ENCODE data around the gene ASCL1.

The ASCL1 gene

GRCh38 chr12:102962532-102962931, 5.1 kb downstream of the ASCL1 start:
- DNase-seq (ENCODE audit: low read depth): no peak
- no peak overlapping the region for H3K4me3 ChIP-seq (ENCODE audit: control insufficient read depth, low read depth, low read length)
- TF ChIP-seq CTCF (IDR thresholded peaks at IDR 0.05; ENCODE audit: control insufficient read depth, insufficient read depth, low read depth, low read length, missing control alignments): no peak

- TF ChIP-seq CTCF (IDR thresholded peaks at IDR 0.05; ENCODE audit: control insufficient read depth, insufficient read depth, low read depth, low read length, missing control alignments): no peak
- no peak for DNase-seq (ENCODE audit: low read depth)
- H3K4me3 ChIP-seq (ENCODE audit: control insufficient read depth, low read depth, low read length): no peak overlapping the region
These were observed 5.5 kb downstream of the ASCL1 start for GRCh38 chr12:102962986-102963385.

GRCh38 chr12:102963796-102964195, 6.3 kb downstream of the ASCL1 start:
- H3K4me3 ChIP-seq (ENCODE audit: control insufficient read depth, low read depth, low read length): no peak overlapping the region
- no peak for TF ChIP-seq CTCF (IDR thresholded peaks at IDR 0.05; ENCODE audit: control insufficient read depth, insufficient read depth, low read depth, low read length, missing control alignments)
- no peak for DNase-seq (ENCODE audit: low read depth)

GRCh38 chr12:102964872-102965271, 7.4 kb downstream of the ASCL1 start:
- no peak overlapping the region for H3K4me3 ChIP-seq (ENCODE audit: control insufficient read depth, low read depth, low read length)
- no peak for TF ChIP-seq CTCF (IDR thresholded peaks at IDR 0.05; ENCODE audit: control insufficient read depth, insufficient read depth, low read depth, low read length, missing control alignments)
- DNase-seq (ENCODE audit: low read depth): no peak

GRCh38 chr12:102965281-102966155, 8.0 kb downstream of the ASCL1 start:
- DNase-seq (ENCODE audit: low read depth): no peak
- H3K4me3 ChIP-seq (ENCODE audit: control insufficient read depth, low read depth, low read length): no peak overlapping the region
- no peak for TF ChIP-seq CTCF (IDR thresholded peaks at IDR 0.05; ENCODE audit: control insufficient read depth, insufficient read depth, low read depth, low read length, missing control alignments)

GRCh38 chr12:102966200-102966863, 8.9 kb downstream of the ASCL1 start:
- H3K4me3 ChIP-seq (ENCODE audit: control insufficient read depth, low read depth, low read length): no peak overlapping the region
- TF ChIP-seq CTCF (IDR thresholded peaks at IDR 0.05; ENCODE audit: control insufficient read depth, insufficient read depth, low read depth, low read length, missing control alignments): no peak
- no peak for DNase-seq (ENCODE audit: low read depth)
